NCI-H345 treated with DMSO at 0.1 percent for 48 hours (cell line): ENCODE results near the gene VPS37B.
A peak's percentile ranks its signal among the peaks of the same experiment; 100 is the strongest.
"Not testable (repeated sequence)": the region's sequence is repeated elsewhere in the genome, so short reads cannot be mapped to it uniquely, and the experiment has no call there.

Source experiments
- DNase-seq: peaks from one replicate; lab custom pipeline; 2025; ENCODE audit not compliant: unreplicated experiment; lab: John Stamatoyannopoulos, UW

Gene VPS37B

DNA sequence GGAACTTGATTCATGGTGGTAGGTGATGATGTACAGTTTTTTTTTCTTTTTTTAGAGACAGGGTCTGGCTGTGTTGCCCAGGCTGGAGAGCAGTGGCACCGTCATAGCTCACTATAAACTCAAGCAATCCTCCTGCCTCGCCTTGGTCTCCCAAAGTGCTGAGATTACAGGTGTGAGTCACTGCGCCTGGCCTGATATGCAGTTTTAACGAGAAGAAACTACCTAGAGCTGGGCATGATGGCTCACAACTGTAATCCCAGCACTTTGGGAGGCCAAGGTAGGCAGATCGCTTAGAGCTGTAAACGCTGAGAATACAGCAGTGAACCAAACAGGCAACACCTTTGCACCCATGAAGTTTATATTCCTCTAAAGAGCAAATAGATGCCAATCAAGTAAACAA is 13.0 kb upstream of the VPS37B start:
- no peak for DNase-seq

DNA sequence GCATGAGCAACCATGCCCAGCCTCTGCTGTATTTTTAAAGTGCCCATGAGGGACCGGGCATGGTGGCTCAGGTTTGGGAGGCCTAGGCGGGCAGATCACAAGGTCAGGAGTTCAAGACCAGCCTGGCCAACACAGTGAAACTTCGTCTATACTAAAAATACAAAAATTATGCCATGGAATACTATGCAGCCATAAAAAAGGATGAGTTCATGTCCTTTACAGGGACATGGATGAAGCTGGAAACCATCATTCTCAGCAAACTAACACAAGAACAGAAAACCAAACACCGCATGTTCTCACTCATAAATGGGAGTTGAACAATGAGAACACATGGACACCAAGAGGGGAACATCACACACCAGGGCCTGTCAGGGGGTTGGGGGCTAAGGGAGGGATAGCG is 9.3 kb upstream of the VPS37B start:
- not testable (repeated sequence) for DNase-seq

DNA sequence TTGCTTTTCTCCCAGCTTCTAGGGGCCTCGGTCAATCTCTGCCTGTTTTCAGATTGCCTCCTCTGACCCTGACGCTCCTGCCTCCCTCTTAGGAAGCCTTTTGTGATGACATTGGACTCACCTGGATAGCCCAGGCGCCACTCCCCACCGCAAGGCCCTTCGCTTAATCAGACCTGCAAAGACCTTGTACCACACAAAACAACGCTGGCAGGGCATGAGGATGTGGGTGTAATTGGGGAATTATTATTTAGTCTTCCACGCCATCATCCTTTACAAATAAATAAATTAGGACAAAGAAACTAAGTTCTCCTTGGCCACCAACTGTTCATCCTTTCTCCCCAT is 7.7 kb upstream of the VPS37B start:
- DNase-seq: no peak

DNA sequence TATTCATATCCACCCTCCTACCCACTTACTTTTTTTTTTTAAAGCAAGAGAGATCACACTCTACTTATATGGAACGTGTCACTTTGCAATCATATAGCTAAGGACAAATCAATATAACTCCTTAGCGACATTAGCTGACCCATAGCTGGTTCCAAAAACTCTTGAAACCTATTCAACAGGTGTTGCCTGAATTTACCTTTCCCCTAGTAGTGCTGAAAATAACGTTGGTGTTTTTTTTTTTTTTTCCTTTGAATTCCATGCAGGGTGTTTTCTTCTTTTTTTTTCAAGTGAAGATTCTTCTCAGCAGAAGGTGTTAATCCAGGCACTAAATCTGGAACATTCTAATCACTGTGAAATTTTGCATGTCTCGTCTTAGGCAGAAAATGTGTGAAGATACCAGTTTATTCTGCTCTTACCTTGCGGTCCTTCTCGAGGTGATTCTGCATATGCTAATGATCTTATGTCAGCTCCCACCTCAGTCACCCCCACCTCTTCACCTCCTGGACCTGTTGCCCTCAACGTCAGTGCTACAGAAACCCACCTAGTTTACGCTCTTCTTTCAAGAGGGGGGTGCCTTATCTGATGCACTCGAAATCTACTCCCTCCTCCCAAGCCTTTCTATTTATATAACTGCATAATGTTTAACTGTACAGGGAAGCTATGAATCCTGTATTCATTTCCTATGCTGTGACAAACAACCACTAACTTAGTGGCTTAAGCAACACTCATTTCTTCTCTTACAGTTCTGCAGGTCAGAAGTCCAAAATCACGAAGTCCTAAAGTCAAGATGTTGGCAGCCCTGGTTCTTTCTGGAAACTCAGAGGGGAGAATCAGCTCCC is 7.1 kb upstream of the VPS37B start:
- no peak for DNase-seq

DNA sequence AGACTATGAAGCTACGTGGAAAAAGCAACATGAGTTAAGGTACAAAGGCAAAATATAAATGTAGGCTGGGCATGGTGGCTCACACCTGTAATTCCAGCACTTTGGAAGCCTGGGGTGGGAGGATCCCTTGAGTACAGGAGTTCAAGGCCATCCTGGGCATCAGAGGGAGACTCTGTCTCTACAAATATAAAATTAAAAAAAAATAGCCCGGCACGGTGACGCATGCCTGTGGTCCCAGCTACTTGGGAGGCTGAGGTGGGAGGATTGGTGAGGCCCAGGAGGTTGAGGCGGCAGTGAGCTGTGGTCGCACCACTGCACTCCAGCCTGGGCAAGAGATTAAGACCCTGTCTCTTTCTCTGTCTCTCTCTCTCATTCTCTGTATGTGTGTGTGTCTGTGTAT is 4.0 kb upstream of the VPS37B start:
- no peak for DNase-seq

DNA sequence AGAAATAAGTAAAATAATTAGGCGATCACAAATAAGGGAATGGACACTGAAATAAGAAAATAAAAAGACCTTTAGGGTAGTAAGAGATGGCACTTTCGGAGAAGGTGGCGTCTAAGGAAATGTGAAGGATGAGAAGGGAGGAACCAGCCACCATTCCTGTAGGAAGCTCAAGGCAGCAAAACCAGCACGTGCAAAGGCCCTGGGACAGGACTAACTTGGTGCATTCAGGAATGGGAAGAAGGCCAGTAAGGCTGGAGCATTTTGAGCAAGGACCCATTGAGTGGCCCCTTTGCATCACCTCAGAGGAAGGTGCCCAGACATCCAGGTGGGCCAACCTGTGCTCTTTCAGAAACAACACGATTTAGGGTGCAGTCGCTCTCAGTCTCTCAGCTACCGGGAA is 738 bp upstream of the VPS37B start:
- no peak for DNase-seq

DNA sequence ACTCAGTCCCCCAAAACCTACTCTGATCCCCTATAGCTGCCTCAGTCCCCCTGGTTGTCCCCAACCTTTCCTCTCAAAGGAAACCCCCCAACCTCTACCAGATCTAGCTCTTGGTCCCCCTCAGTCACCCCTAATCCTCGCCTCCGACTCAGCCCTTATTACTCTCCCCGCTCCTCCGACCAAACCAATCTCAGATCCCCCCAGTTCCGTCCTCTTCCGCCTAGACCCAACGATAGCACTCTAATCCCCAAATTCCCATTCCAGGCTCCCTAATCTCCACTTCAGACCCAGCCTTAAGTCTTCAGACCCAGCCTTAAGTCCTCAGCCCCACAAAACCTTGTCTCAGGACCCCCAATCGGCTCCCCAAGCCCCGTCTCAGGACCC is 612 bp downstream of the VPS37B start:
- DNase-seq: no peak

DNA sequence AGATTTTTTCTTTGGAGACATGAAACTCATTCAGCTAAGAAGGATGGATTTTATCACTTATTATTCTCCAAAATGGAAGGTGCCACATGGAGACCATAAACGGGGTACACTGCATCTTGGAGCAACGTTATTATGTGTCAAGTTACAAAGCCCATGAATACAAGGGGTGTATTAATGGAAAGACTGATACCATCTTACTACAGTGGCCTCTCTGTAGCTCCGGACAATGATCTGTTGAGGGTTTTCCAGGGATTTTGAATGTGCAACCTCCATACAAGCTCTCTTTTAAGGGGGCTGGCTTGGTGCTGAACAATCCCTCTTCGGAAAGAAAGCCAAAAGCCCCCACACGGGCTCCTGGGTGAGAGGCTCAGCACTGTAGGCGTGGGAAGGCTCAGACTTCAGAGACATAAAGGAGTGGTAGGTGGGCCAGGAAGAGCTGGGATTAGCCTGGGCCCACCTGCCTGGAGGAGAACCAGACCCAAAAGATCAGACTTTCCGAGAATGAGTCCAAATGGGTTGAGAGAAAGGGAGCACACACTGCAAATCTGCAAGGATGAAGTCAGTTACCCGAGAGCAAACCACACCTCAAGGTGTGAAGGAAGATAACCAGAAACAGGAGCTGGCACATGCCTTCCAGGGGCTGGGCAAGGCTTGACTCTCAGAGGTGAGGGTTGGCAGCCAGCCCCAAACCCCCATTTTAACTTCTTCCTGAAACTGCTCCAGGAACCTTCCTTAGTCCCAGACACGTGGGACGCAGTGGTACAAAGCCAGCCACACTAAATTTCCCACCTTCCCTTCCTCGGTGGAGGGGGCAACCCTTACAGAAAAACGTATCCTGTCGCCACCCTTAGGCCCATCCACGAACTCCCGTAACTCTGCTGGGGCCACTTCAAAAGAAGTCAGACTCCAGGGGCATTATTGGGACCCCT is 1.5 kb downstream of the VPS37B start:
- DNase-seq: no peak

DNA sequence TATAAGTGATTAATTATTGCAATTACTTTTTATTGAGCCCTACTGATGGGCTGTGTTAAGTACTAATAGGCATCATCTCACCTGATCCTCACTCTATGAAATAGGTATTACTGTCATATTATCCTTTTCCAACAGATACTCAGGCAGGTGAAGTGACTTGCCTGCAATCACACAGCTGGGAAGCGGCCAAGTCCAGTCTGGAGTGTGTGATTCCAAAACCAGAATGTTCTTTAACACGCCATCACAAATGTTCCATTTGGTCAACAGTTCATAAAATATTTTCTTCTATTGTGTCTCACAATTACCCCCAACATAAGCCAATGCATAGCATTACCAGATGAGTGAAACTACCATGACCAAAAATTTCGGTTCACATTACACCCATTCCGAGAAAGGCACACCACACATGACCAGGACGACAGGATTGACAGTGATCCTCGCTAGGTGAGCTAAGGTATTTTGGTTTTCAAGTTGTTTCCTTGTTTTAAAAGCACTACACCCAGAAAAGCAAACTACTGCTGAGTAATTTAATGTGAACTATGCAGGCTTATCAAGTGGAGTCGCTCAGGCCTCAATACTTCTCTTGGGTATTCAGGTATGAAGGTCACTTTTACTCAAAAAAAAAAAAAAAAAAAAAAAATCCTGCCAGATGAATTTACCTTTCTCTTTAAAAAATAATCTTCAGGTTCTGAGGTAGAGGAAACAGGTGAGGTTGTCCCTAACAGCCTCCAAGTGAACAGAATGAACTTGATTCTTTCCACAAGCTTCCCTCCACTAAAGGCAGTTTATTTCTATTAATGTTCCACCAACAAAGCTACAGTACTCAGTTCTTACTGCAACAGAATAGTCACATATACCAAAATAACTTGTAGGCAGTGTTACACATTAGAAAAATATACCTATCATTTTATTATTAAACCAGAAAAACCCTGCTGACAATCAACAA is 2.4 kb downstream of the VPS37B start:
- DNase-seq: no peak

DNA sequence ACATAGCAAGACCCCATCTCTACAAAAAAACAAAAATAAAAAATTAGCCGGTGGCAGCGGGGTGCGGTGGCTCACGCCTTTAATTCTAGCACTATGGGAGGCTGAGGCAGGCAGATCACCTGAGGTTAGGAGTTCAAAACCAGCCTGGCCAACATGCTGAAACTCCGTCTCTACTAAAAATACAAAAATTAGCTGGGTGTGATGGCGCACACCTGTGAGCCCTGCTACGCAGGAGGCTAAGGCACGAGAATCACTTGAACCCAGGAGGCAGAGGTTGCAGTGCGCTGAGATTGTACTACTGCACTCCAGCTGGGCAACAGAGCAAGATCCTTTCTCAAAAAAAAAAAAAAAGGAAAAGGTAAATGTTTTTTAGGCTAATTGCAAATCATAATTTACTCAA is 3.2 kb downstream of the VPS37B start:
- not testable (repeated sequence) for DNase-seq

DNA sequence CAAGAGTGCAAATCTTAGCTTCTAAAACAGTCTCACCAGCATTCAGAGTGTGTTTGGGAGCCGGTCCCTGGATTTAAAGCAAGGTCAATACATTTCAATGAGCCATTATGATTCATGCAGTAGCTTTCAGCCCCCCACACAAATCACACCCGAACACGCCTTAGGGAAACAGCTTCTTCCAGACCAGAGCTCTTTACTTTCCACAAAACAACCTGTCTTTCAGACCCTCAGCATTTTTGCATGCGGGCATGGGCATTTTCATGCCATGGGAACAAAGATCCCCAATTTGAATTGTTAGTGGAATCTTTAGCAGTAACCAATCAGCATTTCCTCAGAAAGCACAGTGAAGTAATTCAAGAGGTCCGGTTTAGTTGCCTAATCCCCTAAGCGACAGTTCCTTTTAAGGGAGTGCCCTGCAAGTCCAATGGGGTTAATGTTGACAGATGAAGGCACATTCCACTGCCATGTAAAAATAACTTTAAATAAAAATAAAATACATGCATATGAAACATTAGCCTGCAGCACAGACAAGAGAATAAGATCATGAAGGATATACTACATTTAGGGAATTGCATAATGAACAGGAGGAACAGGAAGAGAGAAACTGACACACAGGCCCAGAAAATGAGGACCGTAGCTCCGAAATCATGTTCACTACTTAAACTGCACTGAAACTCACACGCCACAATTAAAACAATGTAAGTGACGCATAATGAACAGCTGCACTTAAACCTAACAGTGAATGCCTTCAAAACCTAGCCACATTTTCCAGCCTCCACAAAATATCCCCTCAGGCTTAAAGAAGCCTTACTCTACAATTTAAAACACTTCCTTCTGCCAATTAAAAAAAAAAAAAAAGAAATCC is 4.0 kb downstream of the VPS37B start:
- DNase-seq: no peak

DNA sequence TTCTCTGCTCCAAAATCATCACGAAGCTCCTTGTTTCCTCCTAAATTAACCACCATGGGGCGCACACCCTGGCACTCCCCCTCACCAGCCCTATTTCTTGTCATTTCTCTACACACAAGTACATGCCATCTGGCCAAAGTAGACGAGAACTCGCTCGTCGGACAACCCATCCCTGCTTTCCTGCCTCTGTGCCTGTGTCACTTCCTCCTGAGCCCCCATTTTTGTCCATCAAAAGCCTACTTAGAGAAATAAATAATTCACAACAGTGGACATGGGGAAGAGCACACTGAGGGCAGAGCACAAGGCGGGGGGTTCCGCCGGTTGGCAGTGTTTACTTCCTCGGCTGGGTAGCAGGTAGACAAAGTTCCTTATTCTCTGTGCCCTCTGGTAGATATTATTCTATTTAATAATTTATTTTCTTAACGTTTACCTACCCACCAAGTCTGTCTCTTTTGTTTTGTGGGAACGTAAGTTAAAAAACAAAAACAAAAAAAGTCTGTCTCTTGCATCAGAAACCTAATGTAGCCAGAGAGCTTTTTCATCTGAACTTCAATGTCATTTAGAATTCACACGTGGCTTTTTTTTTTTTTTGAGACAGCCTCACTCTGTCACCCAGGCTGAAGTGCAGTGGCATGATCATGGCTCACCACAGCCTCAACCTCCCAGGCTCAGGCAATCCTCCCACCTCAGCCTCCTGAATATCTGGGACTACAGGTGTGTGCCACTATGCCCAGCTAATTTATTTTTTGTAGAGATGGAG is 6.0 kb downstream of the VPS37B start:
- DNase-seq: no peak

DNA sequence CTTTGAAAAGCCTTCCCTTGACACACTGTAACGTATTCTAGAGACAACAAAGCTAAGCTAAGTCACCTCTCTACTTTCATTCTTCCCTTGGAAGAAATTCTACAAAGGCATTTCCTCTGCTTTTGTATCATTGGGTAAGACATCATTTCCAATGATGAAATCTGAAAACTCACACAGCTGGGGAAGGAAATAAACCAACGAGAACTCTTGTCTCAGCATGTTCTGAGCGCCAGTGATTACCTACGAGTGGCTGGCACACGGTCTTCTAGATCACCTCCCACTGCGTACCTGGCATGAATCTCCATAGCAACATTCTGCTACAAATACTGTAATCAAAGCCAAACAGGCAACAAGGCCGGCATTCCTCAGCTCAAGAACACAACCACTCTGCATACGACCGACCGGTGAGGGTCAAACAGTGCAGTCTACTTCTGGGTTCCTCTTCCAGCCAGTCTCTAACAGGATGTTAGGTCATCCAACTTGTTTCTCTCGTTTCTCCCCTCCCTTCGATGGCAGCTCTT is 7.6 kb downstream of the VPS37B start:
- peak; percentile 53 for DNase-seq

DNA sequence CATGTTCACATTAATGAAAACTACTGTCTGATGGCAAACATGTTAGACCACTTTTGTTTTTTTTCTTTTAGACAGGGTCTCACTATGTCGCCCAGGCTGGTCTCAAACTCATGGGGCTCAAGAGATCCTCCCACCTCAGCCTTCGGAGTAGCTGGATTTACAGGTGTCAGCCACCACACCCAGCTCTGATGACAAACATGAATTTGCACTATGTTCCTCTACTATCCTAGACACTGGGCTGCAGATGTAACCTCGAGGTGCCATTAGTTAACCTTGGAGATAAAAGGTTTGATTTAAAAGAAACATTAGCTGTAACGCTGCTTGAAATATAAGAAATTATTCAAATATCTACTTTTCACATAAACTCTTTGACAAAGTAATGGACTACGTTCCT is 8.1 kb downstream of the VPS37B start:
- DNase-seq: no peak

DNA sequence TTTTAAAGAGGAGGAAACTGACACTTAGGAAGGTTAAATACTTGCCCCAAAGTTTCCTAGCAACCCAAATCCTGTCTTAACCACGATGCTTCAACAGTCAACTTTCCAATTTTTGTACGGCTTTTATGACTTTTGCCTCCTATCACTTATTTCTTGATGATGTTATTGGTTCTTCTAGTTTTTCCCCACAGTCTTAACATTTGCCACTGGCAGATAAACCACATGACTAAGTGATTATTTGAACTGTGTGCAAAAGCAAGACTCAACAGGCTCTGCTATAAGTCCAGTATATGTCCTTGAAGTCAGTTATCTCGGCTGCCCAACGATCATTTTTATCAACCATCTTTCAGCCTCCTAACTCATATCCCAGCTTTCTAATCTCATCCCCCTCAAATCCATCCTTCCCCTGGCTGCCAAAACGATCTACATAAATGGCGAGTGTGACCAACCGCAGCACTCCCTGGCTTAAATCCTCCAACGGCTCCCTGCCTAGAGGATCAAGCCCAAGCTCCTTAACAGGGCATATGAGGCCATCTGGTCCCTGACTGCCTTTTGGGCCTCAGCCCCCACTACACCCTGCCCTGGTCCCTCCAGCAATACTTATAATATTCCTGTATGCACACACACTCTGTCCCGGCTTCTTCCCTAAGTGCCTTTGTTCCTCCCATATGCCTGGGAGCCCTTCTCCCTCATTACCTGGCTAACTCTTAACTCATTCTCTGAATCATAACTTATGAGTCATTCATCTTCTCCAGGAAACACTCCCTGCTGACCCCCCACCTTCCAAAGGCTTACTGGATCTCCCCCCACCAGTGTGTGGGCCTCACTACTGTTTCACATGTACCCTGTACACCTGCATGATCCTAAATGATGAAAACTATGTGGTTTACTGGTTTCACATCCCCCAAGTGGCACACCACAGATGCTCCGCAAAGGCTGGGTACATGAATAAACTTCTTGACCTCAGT is 8.8 kb downstream of the VPS37B start:
- DNase-seq: no peak

DNA sequence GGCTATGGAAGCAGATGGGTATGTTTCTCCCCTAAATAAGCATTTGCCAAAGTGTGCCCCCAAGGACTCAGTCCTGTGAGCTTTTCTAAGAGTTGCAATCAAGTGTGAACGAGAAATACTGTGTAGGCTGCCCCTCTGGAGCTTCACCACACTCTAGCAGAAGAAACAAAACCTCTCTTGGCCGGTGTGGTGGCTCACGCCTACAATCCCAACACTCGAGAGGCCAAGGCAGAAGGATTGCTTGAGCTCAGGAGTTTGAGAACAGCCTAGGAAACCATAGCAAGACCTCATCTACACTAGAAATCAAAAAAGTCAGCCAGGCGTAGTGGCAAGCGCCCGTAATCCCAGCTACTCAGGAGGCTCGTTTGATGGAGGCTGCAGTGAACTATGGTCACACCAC is 9.8 kb downstream of the VPS37B start:
- no peak for DNase-seq

DNA sequence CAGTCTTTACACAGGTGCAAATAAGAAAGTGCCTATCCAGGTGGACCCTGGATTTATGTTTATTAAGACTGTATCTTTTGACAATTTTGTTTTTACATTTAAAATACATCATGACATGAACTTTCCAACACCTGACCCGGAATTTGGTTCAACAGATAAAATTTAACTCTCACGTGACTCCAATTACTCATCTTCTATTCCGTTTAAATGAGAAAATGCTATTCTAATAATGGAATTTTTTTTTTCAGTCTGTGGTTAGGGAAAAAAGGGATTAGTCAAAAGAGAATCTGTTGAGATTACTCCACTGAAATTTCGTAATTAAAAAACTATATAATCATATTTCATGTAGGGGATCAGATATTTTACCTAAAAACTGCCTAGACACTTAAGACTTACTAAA is 11.1 kb downstream of the VPS37B start:
- no peak for DNase-seq
